Adrenal gland (tissue), 5 donors: ENCODE results near the gene AMPD2.

ENCODE experiments used
- POLR2A ChIP-seq, 2 donors: fragments of 450-650 bp; IDR thresholded peaks; one replicate each; pipeline ENCODE4 v1.6.1; 2017; ENCODE audit warnings: antibody characterized with exemption in 2 of 2, mild to moderate bottlenecking in 2 of 2, moderate library complexity in 1 of 2
- TF ChIP-seq, protein P1 (sequence below), 6 experiments: fragments of 450-650 bp in 4 of 6; fragments of 200-600 bp in 2 of 6; sonication (generic) in 1 of 6; IDR thresholded peaks; 1 replicate in 5 of 6; 2 replicates in 1 of 6; pipeline versions ENCODE4 v1.5.1 to v1.8.0; 2016 to 2021; ENCODE audit warnings: antibody characterized with exemption in 6 of 6, mild to moderate bottlenecking in 2 of 6, moderate library complexity in 1 of 6
- donor health status: DM: no; HTN: no; CAD: no.

DNA sequence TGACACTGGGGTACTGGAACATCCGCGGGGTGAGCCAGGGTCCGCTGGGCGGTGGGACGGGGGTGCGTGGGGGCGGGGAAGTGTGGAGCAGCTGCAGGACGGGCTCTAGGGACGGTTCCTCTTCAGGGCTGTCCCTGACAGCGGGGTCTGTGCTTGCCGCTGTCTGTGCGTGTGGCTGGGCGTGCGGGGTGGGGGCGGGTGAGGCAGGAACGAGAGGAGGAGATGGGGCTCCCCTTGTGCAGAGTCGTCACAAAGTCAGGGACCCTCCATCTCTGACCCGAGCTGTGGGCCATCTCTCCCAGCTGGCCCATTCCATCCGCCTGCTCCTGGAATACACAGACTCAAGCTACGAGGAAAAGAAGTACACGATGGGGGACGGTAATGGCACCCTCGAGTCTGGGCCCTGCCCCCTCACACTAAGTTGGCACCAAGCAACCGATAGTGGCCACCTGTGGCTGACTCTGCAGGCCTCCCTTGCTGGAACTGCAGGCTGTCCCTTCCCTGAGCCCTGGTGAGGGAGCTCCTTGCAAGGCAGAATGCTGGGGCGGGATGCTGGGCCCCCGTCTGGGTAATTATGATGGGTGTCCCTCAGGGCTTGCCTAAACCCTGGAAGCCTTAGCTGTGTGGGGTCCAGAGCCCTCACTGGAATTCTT, 48.6 kb downstream of the AMPD2 start:
- TF ChIP-seq, protein P1, sequence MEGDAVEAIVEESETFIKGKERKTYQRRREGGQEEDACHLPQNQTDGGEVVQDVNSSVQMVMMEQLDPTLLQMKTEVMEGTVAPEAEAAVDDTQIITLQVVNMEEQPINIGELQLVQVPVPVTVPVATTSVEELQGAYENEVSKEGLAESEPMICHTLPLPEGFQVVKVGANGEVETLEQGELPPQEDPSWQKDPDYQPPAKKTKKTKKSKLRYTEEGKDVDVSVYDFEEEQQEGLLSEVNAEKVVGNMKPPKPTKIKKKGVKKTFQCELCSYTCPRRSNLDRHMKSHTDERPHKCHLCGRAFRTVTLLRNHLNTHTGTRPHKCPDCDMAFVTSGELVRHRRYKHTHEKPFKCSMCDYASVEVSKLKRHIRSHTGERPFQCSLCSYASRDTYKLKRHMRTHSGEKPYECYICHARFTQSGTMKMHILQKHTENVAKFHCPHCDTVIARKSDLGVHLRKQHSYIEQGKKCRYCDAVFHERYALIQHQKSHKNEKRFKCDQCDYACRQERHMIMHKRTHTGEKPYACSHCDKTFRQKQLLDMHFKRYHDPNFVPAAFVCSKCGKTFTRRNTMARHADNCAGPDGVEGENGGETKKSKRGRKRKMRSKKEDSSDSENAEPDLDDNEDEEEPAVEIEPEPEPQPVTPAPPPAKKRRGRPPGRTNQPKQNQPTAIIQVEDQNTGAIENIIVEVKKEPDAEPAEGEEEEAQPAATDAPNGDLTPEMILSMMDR (IDR thresholded peaks at IDR 0.05), result no peak
- TF ChIP-seq POLR2A (IDR thresholded peaks at IDR 0.05), result no peak
